Measurements from ENCODE around the gene ATP6V1C2. TPM values are rescaled to one million over a fixed set of nuclear protein-coding genes. Genes with fewer than 3 reads are reported as not detected.

The ATP6V1C2 gene
- total and polyA plus RNA-seq, 9 of the 15 experiments (the other 6 are each of a cell fraction or from before 2014, with no cell fraction given): 0.01 to 0.31 (median 0.10) TPM; not detected in 4

DNA sequence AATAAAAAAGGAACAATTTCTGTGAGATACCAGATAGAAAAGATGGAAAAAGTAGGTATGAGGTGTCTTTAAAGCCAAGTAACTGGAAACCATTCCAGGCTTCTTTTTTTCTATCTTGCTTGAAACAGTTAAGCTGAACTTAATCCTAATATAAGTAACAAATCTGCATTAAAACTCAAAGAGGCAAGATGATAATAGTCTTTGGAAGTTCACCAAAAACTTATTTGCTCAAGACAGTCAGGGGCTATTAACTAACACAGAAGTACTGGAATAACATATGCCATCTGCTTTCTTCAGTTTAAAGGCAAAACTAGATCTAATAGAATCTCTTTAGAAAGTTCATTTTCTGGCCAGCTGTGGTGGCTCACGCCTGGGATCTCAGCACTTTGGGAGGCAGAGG is 72.4 kb downstream of the ATP6V1C2 start:
- DNase-seq (ENCODE audit: extremely low read depth in 1 of 4, low spot score in 3 of 4) (no peak), ATAC-seq (no peak), FAIRE-seq (no peak)
- ChIA-PET POLR2A (no interaction called here), CTCF (ENCODE audit: low intra/inter-chr PET ratio) (no interaction called here)
- TF ChIP-seq, protein P1, sequence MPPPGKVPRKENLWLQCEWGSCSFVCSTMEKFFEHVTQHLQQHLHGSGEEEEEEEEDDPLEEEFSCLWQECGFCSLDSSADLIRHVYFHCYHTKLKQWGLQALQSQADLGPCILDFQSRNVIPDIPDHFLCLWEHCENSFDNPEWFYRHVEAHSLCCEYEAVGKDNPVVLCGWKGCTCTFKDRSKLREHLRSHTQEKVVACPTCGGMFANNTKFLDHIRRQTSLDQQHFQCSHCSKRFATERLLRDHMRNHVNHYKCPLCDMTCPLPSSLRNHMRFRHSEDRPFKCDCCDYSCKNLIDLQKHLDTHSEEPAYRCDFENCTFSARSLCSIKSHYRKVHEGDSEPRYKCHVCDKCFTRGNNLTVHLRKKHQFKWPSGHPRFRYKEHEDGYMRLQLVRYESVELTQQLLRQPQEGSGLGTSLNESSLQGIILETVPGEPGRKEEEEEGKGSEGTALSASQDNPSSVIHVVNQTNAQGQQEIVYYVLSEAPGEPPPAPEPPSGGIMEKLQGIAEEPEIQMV (tag; conservative IDR thresholded peaks at IDR 0.05; ENCODE audit: low read depth): no peak
- TF ChIP-seq TFAM (CRISPR knock-in tag; conservative IDR thresholded peaks at IDR 0.05) (no peak), ZBTB8A (IDR thresholded peaks at IDR 0.05; ENCODE audit: partially characterized antibody) (no peak), CREM (IDR thresholded peaks at IDR 0.05; ENCODE audit: low read depth) (no peak), POLR2H (tag; IDR thresholded peaks at IDR 0.05; ENCODE audit: low read depth) (no peak), POLR3A (IDR thresholded peaks at IDR 0.05; ENCODE audit: borderline replicate concordance, extremely low read depth, insufficient read depth, insufficient read length) (no peak), MCM3 (IDR thresholded peaks at IDR 0.05) (no peak), ZNF584 (CRISPR knock-in tag; IDR thresholded peaks at IDR 0.05; ENCODE audit: low read depth) (no peak), PHF20 (IDR thresholded peaks at IDR 0.05; ENCODE audit: partially characterized antibody) (no peak)
- Histone ChIP-seq H3K9me3 (replicated peaks; ENCODE audit: control insufficient read depth, insufficient read depth, low read depth, low read length) (no peaks in the 10 kb centered on the region), H3K9ac (ENCODE audit: insufficient read depth in 1 of 2, low read depth in 2 of 2, low read length in 2 of 2) (no peak overlapping the region), H3K79me2 (ENCODE audit: control insufficient read depth, insufficient read depth, low read length) (peaks cover 36% of the 10 kb centered on the region), H3K9me1 (ENCODE audit: control insufficient read depth, insufficient read depth, low read length) (peaks cover 3% of the 10 kb centered on the region), H2AFZ (ENCODE audit: low read depth, low read length) (no peak overlapping the region), H3K4me2 (ENCODE audit: insufficient read depth, low read length) (no peak overlapping the region), H3K36me3 (ENCODE audit: control insufficient read depth, insufficient read depth, low read length) (peaks cover 95% of the 10 kb centered on the region), H4K20me1 (replicated peaks; ENCODE audit: control insufficient read depth, insufficient read depth, low read length) (peaks cover 16% of the 10 kb centered on the region), H3K4me3 (no peak overlapping the region), H3K4me1 (replicated peaks in 1 of 2; ENCODE audit: control insufficient read depth in 2 of 2, insufficient read depth in 2 of 2, low read length in 2 of 2) (peaks cover 0 to 10% of the 10 kb centered on the region in 2 experiments; a peak in 2 of 5 replicates), H3K27me3 (ENCODE audit: control insufficient read depth in 2 of 2, insufficient read depth in 2 of 2, low read length in 2 of 2) (no peaks in the 10 kb centered on the region), H3K27ac (ENCODE audit: extremely low read depth, low read depth, low read length) (no peak overlapping the region)
- 100% methylated on average over 1 of the region's 1 CpG for WGBS (ENCODE audit: insufficient coverage, low coverage, missing lambda C conversion rate)
- no TSS peak for BruUV-seq (replicated peaks)
- intact Hi-C loops (cut with micrococcal nuclease) (no loop called here), in situ Hi-C loops (cut with MboI) (no loop called here)

All from K562 (cell line).